Fibroblast of skin of left biceps (primary cell): ENCODE results near the gene WWOX.

Experiments
- DNase-seq, 2 experiments: peaks; one replicate each; pipeline ENCODE4 v3.0.0-alpha.2; 2013; ENCODE audit warnings: low read depth in 2 of 2

The WWOX gene

GRCh38 chr16:78795433-78795832, 696.0 kb downstream of the WWOX start:
- no peak for DNase-seq

DNA sequence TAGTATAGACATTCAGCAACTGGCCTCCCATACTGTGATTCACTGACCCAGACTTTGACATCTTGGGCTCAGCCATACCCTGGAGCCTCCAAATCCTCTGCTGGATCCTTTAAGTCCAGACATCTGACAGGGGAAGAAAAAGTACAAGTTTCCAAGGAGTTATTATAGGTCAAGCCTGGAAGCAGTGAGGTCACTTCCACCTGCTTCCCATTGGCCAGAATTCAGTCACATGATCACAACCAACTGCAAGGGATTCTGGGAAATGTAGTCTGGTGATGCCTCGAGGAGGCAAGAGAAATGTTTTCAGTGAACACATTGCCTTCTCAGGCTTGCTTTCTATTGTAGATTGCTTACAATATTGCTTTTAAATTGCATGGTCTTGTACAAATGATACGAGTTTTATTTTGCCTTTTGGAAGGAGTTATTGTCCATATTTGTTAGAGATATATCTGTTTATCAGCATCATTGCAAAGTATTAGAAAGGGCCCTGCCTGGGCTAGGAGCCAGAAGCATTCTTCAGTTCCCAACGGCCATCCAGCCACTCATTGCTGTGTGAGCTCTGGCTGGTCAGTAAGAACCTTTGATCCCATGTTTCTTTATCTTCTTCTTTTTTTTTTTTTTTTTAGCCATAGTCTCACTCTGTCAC, 696.9 kb downstream of the WWOX start:
- no peak for DNase-seq

GRCh38 chr16:78799429-78799828, 700.0 kb downstream of the WWOX start:
- DNase-seq: no peak

- no peak for DNase-seq
Measured at GRCh38 chr16:78800523-78800922, 701.1 kb downstream of the WWOX start.

DNA sequence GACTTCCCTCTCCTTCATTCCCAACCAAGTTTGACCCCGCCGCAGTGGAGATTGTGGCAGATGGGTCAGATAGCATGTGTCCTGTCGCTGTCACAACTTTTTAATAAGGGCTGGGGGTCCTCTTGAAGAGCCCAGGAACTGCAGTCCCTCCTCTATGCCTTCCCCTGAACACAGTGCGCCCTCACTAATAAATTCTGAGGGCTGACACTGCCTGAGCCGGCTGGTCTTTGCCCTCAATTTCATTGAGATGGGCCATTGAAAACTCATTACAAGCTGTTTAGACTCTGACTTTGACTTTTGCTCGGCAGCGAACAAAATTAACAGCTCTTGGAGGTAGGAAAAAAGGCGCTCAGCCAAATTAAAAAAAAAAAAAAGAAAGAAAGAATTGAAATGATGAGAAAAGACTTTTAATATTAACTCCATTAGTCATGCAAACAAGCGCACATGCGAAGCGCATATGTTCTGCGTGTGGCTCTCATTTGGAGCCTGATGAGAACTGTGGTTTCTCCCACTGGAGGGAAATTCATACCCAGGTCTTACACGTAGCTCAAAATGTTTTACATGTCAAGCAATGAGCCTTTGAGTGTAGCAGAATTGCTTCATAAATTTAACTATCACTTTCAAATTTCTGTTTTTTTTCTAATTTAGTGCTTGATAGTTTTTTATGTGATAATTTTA, 704.7 kb downstream of the WWOX start:
- DNase-seq: no peak

DNA sequence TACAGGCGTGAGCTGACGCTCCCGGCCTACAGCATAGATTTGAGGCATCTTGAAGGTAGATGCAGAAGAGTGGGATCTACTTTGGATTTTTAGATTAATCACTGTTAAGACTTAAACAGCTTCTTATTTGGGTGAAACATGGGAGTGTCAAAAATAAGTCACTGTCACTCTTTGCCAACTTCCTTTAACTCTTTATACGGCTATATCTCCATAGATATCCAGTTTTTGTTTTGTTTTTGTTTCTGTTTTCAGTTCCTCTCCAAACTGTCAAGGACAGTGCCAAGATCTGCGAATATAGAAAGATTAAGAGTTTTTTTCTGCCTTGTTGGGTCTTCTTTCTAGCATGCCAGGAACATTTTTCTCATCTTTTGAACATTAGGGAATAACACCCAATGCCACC, 706.1 kb downstream of the WWOX start:
- no peak for DNase-seq

- no peak for DNase-seq
Measured at GRCh38 chr16:78811247-78811646, 711.8 kb downstream of the WWOX start.

DNA sequence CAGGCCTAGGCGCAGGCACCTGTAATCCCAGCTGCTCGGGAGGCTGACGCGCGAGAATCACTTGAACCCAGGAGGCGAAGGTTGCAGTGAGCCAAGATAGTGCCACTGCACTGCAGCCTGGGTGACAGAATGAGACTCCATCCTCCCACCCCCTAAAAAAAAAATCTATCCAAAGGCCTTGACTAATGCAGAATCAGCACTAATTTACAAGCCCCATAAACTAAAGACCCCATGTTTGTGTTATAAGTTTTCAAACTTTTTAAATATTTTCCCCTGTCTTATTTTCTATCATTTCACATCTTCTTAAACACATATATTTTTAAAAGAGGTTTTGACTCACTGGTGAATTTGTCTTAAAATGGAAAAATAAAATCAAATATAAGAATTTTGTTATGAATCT, 713.1 kb downstream of the WWOX start:
- no peak for DNase-seq

- no peak for DNase-seq
Measured at GRCh38 chr16:78813661-78814311, 714.3 kb downstream of the WWOX start.

DNA sequence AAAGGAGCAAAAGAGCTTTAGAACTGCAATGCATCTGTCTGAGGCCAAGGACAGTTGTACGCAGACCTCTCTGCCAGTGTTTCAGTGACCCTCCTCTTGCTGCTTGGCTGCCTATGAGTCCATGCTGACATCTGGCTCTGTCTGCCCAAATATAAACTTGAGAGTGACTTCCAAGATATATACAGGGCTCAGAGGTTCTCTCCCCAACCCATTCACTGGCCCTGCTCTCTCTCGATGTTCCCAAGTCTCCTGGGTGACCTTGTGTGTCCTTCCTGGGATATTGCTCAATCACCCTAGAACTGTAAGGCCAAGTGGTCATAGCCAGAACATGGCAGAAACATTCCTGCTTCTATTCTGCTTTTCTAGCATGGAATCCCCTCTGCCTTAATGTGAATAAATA, 716.3 kb downstream of the WWOX start:
- no peak for DNase-seq

GRCh38 chr16:78816499-78817195, 717.2 kb downstream of the WWOX start:
- peak in 1 of 2 experiments; percentile 1 for DNase-seq

DNA sequence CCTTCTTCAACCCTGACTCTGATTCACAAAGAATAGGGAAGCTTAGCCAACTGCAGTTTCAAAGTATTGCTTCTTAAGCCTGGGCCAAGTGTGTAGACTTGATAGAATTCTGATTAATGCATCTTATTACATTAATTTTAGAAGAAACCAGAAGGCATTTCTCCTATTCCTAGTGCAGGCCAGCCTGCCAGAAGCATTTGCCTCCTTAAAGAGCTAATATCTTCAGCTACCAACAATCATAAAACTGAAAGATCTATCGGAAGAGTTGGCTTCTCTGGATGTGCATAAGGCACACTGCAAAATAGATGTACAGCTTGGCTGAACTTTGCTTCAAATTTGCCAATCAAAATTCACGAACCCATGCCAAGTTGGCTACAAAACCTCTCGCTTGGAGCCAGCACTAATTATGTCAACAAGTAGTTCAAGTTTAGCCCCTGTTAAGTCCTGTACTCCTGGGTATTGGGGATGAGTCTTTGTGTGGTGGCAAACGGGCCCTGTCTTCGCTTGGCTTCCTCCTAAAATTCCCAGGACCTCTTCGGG, 717.8 kb downstream of the WWOX start:
- DNase-seq: no peak

DNA sequence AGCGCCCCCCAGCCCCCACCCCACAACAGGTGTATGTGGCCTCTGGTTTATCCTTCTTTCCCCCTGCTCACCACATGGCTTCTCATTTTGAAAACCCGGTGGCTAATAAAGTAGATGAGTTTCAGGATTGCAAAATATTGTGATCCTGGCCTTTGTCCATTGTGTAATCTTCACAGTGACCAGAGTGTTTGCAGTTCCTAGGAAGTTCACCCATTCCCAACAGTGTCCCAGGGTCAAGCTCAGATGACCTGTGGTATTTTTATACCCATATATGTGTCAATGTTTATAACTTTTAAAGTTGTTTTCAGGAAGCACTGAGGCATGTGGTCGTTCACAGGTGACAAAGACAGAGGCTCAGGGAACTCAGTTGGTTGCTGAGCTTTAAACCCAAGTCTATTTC, 721.9 kb downstream of the WWOX start:
- DNase-seq: no peak

DNA sequence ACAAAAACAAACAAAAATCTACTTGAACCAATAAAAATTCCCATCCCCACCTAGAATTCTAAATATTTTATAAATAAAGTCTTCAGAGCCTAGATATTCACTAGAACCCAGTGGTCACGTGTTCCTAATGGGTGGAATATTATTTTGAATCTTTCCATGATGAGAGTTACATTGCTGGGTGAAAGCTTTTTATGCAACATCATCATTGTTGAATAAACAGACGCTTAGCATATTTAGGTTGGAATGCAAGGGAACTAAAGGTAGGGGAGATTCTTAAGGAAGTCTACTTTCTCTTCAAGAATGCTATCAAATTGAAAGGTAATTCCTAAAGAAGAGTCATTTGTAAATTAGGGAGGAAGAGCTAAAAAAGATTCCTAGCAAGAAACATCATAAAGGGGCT, 723.1 kb downstream of the WWOX start:
- DNase-seq: no peak

DNA sequence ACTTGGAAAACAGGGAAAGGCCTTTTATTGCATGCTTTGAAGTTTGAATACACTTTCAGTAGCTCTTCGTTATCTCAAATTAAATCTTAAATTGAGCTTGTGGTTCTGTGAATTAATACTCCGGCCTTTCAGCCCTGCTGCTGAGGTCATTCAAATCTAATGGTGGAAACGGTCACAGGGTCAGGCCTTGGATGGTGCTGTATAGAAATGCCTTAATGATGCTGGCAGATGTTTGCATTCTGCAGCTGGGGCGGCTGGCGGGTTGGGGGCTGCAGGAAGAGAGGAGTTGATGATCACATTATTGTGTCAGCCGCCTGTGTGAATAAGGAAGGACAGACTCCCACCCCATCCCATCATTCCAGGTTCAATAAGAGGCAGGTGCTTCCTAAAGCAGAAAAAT, 723.6 kb downstream of the WWOX start:
- DNase-seq: no peak

DNA sequence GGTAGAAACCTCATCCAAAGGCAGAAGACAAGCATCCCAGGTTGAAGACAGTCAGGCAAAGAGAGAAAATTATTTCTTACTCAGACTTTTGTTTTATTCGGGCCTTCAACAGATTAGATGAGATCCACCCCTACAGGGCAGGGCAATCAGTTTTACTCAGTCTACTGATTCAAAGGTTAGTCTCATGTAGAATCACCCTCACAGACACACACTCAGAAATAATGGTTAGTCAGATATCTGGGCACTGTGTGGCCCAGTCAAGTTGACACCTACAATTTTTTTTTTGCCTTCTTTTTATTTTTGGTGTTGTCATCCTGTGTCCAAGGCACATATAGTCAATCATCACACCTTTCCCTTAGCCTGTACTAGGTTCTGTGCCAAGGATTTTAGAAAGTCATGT, 729.8 kb downstream of the WWOX start:
- DNase-seq: no peak

- no peak for DNase-seq
Measured at GRCh38 chr16:78830599-78830998, 731.1 kb downstream of the WWOX start.

DNA sequence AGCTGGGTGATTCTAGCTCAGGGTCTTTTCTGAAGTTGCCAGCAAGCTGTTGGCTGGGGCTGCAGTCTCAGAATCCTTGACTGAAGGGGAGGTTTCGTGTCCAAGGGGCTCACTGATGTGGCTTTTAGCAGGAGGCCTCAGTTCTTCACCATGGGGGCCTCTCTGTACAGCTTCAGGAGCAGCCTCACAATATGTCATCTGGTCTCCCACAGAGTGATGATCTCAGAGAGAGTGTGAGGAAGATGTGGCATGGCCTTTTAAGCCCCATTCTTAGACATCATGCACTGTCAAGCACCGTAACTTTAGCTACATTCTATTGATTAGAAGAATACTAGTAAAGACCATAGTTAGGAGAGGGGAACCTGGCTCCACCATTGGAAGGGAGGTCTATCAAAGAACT, 732.6 kb downstream of the WWOX start:
- no peak for DNase-seq

- no peak for DNase-seq
Measured at GRCh38 chr16:78836802-78837491, 737.5 kb downstream of the WWOX start.

- DNase-seq: no peak
Measured at GRCh38 chr16:78837706-78838105, 738.3 kb downstream of the WWOX start.

DNA sequence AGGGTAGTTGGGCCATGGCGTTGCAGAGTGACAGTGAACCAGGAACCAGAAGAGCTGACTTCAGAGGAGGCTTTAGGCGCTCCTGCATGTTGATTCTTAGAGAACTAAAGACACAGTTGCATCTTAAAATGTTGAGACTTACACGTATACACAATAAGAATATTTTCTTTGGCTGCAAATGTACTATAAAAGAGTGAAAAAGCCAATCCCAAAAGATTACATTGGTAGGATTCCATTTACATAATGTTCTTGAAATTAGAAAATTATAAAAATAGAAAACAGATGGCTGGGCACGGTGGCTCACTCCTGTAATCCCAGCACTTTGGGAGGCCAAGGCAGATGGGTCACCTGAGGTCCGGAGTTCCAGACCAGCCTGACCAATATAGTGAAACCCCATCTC, 738.8 kb downstream of the WWOX start:
- no peak for DNase-seq

DNA sequence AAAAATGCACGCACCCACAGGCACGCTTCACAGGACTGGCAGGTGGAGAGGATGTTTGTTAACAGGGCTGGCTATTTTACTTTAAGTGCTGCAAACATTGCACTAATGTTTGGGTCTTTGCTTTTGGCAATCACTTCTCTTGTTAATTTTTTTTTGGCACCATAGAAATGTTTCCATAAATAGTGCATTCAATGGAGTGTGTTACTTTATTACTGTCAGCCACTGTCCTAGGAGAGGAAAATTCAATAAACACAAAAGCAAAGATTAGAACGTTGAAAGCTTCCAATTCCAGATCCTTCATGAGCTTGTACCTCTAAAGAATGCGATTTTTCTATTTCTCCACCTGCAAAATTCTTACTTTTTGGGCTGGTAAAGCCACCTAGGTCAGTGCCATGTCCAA, 743.5 kb downstream of the WWOX start:
- DNase-seq: no peak
